ENCODE results near the gene P2RY14. TPM values are rescaled to one million over a fixed set of nuclear protein-coding genes. Genes with fewer than 3 reads are reported as not detected.

Gene P2RY14
- total and polyA plus RNA-seq, 2 donors (not counting 3 experiments of a cell fraction or from before 2014, with no cell fraction given): not detected

GRCh38 chr3:151307131-151307530 lies 28.8 kb upstream of the P2RY14 start:
- H4K20me1 ChIP-seq (replicated peaks; ENCODE audit: control insufficient read depth, extremely low read depth, insufficient read depth, low read length): no peaks in the 10 kb centered on the region
- no peak overlapping the region for H3K4me3 ChIP-seq (replicated peaks in 1 of 3; ENCODE audit: insufficient read depth in 1 of 3, low read depth in 1 of 3, low read length in 3 of 3)
- TF ChIP-seq MYC (IDR thresholded peaks at IDR 0.05; ENCODE audit: low read depth, low read length) (no peak), FOS (IDR thresholded peaks at IDR 0.05; ENCODE audit: borderline replicate concordance, insufficient read depth, low read length) (no peak), JUN (IDR thresholded peaks at IDR 0.05; ENCODE audit: borderline replicate concordance, insufficient read depth, insufficient read length, low read depth) (no peak), GATA2 (IDR thresholded peaks at IDR 0.05; ENCODE audit: insufficient read depth, insufficient read length, low read depth, low read length) (no peak), POLR2A (IDR thresholded peaks at IDR 0.05; ENCODE audit: low read depth, low read length) (no peak), CTCF (IDR thresholded peaks at IDR 0.05; ENCODE audit: extremely low read depth in 1 of 2, insufficient read depth in 1 of 2, low read depth in 1 of 2, low read length in 2 of 2) (no peak), POLR2AphosphoS5 (IDR thresholded peaks at IDR 0.05; ENCODE audit: insufficient read depth, low read depth, low read length) (no peak), MAX (IDR thresholded peaks at IDR 0.05; ENCODE audit: insufficient read depth, insufficient read length) (no peak), EZH2 (IDR thresholded peaks at IDR 0.05; ENCODE audit: borderline replicate concordance, low read depth, low read length, severe bottlenecking) (no peak)
- H3K27ac ChIP-seq (ENCODE audit: insufficient read depth, low read depth, low read length): no peak overlapping the region
- CTCF ChIA-PET: interaction anchor here (1.0 kb wide), 1 partner anchor 19 kb away, joined by 4 read pairs; no protein-coding TSS in a partner anchor
- dilution Hi-C loops (cut with MboI; ENCODE audit: extremely low pct_ligation_motif_present, low sequenced_read_pairs) (no loop called here), intact Hi-C loops (cut with micrococcal nuclease) (no loop called here)
- H3K79me2 ChIP-seq (ENCODE audit: control insufficient read depth, insufficient read depth, low read length): no peaks in the 10 kb centered on the region
- no peak overlapping the region for H3K4me2 ChIP-seq (ENCODE audit: insufficient read depth, low read length)
- H3K9me1 ChIP-seq (replicated peaks; ENCODE audit: control insufficient read depth, extremely low read depth, insufficient read depth, low read length): no peaks in the 10 kb centered on the region
- H3K27me3 ChIP-seq (ENCODE audit: control insufficient read depth in 2 of 2, insufficient read depth in 2 of 2, low read length in 2 of 2): peaks cover 0 to 2% of the 10 kb centered on the region in 2 experiments
- POLR2A ChIA-PET: no interaction called here
- H3K9ac ChIP-seq (replicated peaks; ENCODE audit: extremely low read depth, insufficient read depth, low read length): no peak overlapping the region
- no peaks in the 10 kb centered on the region for H3K9me3 ChIP-seq (replicated peaks; ENCODE audit: control insufficient read depth, insufficient read depth, low read length)
- no TSS peak for BruUV-seq (replicated peaks)
- no peak for FAIRE-seq
- no peaks in the 10 kb centered on the region for H3K4me1 ChIP-seq (ENCODE audit: control insufficient read depth, extremely low read depth, insufficient read depth, low read length)
- H2AFZ ChIP-seq (ENCODE audit: low read depth, low read length): no peak overlapping the region
- no peak for DNase-seq (ENCODE audit: low read depth, low spot score)
- no peaks in the 10 kb centered on the region for H3K36me3 ChIP-seq (ENCODE audit: control insufficient read depth in 2 of 2, extremely low read depth in 1 of 2, insufficient read depth in 2 of 2, low read length in 2 of 2)

All from endothelial cell of umbilical vein (primary cell).